HepG2 (cell line): ENCODE measurements around the gene UGP2. TPM values are rescaled to one million over a fixed set of nuclear protein-coding genes. Genes with fewer than 3 reads are reported as not detected.

Experiments used
- BCL6 ChIP-seq: IDR thresholded peaks from 2 replicates; pipeline ENCODE4 v1.6.1; 2016; ENCODE audit warnings: missing genetic modification reagents, missing compliant biosample characterization
- CBFB ChIP-seq: sonication (generic); formaldehyde crosslinking; IDR thresholded peaks from 2 replicates; pipeline ENCODE4 v1.4.0; 2020; ENCODE audit warnings: missing genetic modification reagents
- DNMT3B ChIP-seq: conservative IDR thresholded peaks from 2 replicates; pipeline ENCODE4 v1.6.1; 2016; ENCODE audit warnings: missing biosample characterization, control low read depth
- EP300 ChIP-seq, 3 experiments: sonication (generic) in 1 of 3; formaldehyde crosslinking in 1 of 3; IDR thresholded peaks; 2 replicates each; pipeline versions ENCODE4 v1.5.1 to v1.6.1; 2011 to 2020; ENCODE audit warnings: low read depth in 2 of 3, low read length in 2 of 3, borderline replicate concordance in 1 of 3, improper control_type of control experiment in 1 of 3, mild to moderate bottlenecking in 1 of 3, missing genetic modification reagents in 1 of 3, moderate library complexity in 1 of 3
- FOXA1 ChIP-seq, 2 experiments: fragments of 450-650 bp in 1 of 2; sonication (generic) in 1 of 2; formaldehyde crosslinking in 1 of 2; IDR thresholded peaks; 2 replicates each; pipeline versions ENCODE4 v1.4.0 to v1.6.1; 2016 to 2020; ENCODE audit warnings: missing genetic modification reagents in 1 of 2
- FOXA3 ChIP-seq: IDR thresholded peaks from 2 replicates; pipeline ENCODE4 v1.6.1; 2016; ENCODE audit warnings: missing genetic modification reagents, missing compliant biosample characterization
- GTF3A ChIP-seq: sonication (generic); formaldehyde crosslinking; conservative IDR thresholded peaks from 2 replicates; pipeline ENCODE4 v1.4.0; 2020; ENCODE audit warnings: mild to moderate bottlenecking, missing genetic modification reagents
- JUND ChIP-seq: sonication (generic); formaldehyde crosslinking; IDR thresholded peaks from 2 replicates; pipeline ENCODE4 v1.8.0; 2022; ENCODE audit warnings: mild to moderate bottlenecking, missing genetic modification reagents
- NFATC3 ChIP-seq: sonication (generic); formaldehyde crosslinking; IDR thresholded peaks from 2 replicates; pipeline ENCODE4 v1.5.1; 2020; ENCODE audit warnings: mild to moderate bottlenecking, missing genetic modification reagents
- NFE2 ChIP-seq: sonication (generic); formaldehyde crosslinking; IDR thresholded peaks from 2 replicates; pipeline ENCODE4 v1.4.0; 2020; ENCODE audit warnings: missing genetic modification reagents
- NR1H2 ChIP-seq: sonication (generic); formaldehyde crosslinking; IDR thresholded peaks from 2 replicates; pipeline ENCODE4 v1.8.1; 2022; ENCODE audit warnings: low read depth, missing genetic modification reagents, borderline replicate concordance
- NR2C2 ChIP-seq: sonication (generic); formaldehyde crosslinking; IDR thresholded peaks from 2 replicates; pipeline ENCODE4 v1.4.0; 2020; ENCODE audit warnings: missing genetic modification reagents, mild to moderate bottlenecking, moderate library complexity, borderline replicate concordance
- RFXAP ChIP-seq: sonication (generic); formaldehyde crosslinking; IDR thresholded peaks from 2 replicates; pipeline ENCODE4 v1.4.0; 2020; ENCODE audit warnings: missing genetic modification reagents, borderline replicate concordance
- SUZ12 ChIP-seq: fragments of 150-350 bp; IDR thresholded peaks from 2 replicates; pipeline ENCODE4 v1.6.1; 2014; ENCODE audit warnings: low read depth, low read length
- ZNF557 ChIP-seq: sonication (generic); formaldehyde crosslinking; IDR thresholded peaks from 2 replicates; pipeline ENCODE4 v1.4.0; 2020; ENCODE audit warnings: missing genetic modification reagents
- ZNF605 ChIP-seq: sonication (generic); formaldehyde crosslinking; IDR thresholded peaks from 2 replicates; pipeline ENCODE4 v1.8.0; 2022; ENCODE audit warnings: mild to moderate bottlenecking, missing genetic modification reagents
- ZNF839 ChIP-seq: sonication (generic); formaldehyde crosslinking; IDR thresholded peaks from 2 replicates; pipeline ENCODE4 v1.4.0; 2020; ENCODE audit warnings: missing genetic modification reagents, mild to moderate bottlenecking, borderline replicate concordance
- ZSCAN22 ChIP-seq: sonication (generic); formaldehyde crosslinking; IDR thresholded peaks from 2 replicates; pipeline ENCODE4 v1.4.0; 2020; ENCODE audit warnings: mild to moderate bottlenecking, missing genetic modification reagents
- polyA plus RNA-seq, 8 experiments: library from polyadenylated mRNA; depleted of rRNA in 3 of 8; stranded (reverse) in 7 of 8; unstranded in 1 of 8; fragments of >200 nt; fragmentation: Illumina TruSeq in 4 of 8; extraction: Trizol in 4 of 8; gene quantifications; 2 replicates each; pipeline versions ENCODE4 v1.2.1 to v1.2.3, GENCODE V29; 2011 to 2016; ENCODE audit warnings: low read depth in 4 of 8, missing spikeins in 1 of 8, mixed read lengths in 1 of 8; ENCODE audit not compliant: insufficient read depth in 1 of 8
- total RNA-seq, 5 experiments: library from RNA; depleted of rRNA; stranded (reverse); fragments of >200 nt; fragmentation: Illumina TruSeq; extraction: Trizol; gene quantifications; 2 replicates each; pipeline ENCODE4 v1.2.3, GENCODE V29; 2016; ENCODE audit warnings: low read depth in 1 of 5
- TF ChIP-seq, protein P1 (sequence below): sonication (generic); formaldehyde crosslinking; IDR thresholded peaks from 2 replicates; pipeline ENCODE4 v1.4.0; 2020; ENCODE audit warnings: missing genetic modification reagents
- TF ChIP-seq, protein P2 (sequence below): sonication (generic); formaldehyde crosslinking; IDR thresholded peaks from 2 replicates; pipeline ENCODE4 v1.4.0; 2020; ENCODE audit warnings: missing genetic modification reagents
- TF ChIP-seq, protein P3 (sequence below): IDR thresholded peaks from 2 replicates; pipeline ENCODE4 v1.6.1; 2012; ENCODE audit warnings: low read depth, low read length, improper control_type of control experiment

The UGP2 gene
- total and polyA plus RNA-seq, 2 of the 13 experiments (the other 11 are each of a cell fraction or from before 2014, with no cell fraction given), result 96.0 to 134 TPM

DNA sequence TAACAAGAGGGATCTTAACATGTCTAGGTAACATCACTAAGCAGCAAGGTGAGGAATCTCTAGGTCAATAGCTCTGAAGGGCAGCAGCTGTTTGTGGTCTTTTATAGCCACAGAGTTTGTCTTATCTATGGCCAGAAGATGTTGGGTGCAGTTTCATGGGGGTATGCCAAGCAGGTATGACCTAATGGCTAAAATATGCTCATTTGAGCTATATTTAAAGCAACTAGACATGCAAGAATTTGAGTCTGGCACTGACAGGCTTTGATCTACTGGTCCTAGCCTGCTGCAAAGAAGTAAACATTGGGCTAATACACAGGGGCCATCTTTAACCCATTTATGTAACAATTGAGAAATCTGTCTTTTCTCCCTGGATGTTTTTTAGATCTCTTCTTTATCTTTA is 13.9 kb upstream of the UGP2 start (continued):
- TF ChIP-seq NFATC3 (no peak), CBFB (CRISPR knock-in tag) (no peak), RFXAP (no peak), ZNF839 (CRISPR knock-in tag) (no peak), ZNF605 (peak; percentile 47; the same call in 1 of the 2 replicates), FOXA3 (CRISPR knock-in tag) (peak; percentile 88), EP300 (IDR thresholded peaks at IDR 0.05; ENCODE audit: low read depth in 2 of 2, low read length in 2 of 2) (peak in 1 of 2 experiments; percentile 86; a peak in 2 of 4 replicates), EP300 (CRISPR knock-in tag; IDR thresholded peaks at IDR 0.05; ENCODE audit: borderline replicate concordance) (no peak), BCL6 (CRISPR knock-in tag) (peak; percentile 86), NR1H2 (CRISPR knock-in tag) (no peak), ZNF557 (no peak), JUND (CRISPR knock-in tag) (peak; percentile 96), GTF3A (CRISPR knock-in tag) (no peak), DNMT3B (CRISPR knock-in tag) (0 out of 2 replicates have a peak, but pooled peaks have one; percentile 69), NFE2 (CRISPR knock-in tag) (no peak), SUZ12 (no peak), NR2C2 (no peak), FOXA1 (IDR thresholded peaks at IDR 0.05) (no peak), FOXA1 (CRISPR knock-in tag; IDR thresholded peaks at IDR 0.05) (no peak; the same call in 1 of the 2 replicates), ZSCAN22 (CRISPR knock-in tag) (no peak)
- TF ChIP-seq, protein P1, sequence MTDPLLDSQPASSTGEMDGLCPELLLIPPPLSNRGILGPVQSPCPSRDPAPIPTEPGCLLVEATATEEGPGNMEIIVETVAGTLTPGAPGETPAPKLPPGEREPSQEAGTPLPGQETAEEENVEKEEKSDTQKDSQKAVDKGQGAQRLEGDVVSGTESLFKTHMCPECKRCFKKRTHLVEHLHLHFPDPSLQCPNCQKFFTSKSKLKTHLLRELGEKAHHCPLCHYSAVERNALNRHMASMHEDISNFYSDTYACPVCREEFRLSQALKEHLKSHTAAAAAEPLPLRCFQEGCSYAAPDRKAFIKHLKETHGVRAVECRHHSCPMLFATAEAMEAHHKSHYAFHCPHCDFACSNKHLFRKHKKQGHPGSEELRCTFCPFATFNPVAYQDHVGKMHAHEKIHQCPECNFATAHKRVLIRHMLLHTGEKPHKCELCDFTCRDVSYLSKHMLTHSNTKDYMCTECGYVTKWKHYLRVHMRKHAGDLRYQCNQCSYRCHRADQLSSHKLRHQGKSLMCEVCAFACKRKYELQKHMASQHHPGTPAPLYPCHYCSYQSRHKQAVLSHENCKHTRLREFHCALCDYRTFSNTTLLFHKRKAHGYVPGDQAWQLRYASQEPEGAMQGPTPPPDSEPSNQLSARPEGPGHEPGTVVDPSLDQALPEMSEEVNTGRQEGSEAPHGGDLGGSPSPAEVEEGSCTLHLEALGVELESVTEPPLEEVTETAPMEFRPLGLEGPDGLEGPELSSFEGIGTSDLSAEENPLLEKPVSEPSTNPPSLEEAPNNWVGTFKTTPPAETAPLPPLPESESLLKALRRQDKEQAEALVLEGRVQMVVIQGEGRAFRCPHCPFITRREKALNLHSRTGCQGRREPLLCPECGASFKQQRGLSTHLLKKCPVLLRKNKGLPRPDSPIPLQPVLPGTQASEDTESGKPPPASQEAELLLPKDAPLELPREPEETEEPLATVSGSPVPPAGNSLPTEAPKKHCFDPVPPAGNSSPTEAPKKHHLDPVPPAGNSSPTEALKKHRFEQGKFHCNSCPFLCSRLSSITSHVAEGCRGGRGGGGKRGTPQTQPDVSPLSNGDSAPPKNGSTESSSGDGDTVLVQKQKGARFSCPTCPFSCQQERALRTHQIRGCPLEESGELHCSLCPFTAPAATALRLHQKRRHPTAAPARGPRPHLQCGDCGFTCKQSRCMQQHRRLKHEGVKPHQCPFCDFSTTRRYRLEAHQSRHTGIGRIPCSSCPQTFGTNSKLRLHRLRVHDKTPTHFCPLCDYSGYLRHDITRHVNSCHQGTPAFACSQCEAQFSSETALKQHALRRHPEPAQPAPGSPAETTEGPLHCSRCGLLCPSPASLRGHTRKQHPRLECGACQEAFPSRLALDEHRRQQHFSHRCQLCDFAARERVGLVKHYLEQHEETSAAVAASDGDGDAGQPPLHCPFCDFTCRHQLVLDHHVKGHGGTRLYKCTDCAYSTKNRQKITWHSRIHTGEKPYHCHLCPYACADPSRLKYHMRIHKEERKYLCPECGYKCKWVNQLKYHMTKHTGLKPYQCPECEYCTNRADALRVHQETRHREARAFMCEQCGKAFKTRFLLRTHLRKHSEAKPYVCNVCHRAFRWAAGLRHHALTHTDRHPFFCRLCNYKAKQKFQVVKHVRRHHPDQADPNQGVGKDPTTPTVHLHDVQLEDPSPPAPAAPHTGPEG (CRISPR knock-in tag), result no peak
- TF ChIP-seq, protein P2, sequence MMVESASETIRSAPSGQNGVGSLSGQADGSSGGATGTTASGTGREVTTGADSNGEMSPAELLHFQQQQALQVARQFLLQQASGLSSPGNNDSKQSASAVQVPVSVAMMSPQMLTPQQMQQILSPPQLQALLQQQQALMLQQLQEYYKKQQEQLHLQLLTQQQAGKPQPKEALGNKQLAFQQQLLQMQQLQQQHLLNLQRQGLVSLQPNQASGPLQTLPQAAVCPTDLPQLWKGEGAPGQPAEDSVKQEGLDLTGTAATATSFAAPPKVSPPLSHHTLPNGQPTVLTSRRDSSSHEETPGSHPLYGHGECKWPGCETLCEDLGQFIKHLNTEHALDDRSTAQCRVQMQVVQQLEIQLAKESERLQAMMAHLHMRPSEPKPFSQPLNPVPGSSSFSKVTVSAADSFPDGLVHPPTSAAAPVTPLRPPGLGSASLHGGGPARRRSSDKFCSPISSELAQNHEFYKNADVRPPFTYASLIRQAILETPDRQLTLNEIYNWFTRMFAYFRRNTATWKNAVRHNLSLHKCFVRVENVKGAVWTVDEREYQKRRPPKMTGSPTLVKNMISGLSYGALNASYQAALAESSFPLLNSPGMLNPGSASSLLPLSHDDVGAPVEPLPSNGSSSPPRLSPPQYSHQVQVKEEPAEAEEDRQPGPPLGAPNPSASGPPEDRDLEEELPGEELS, result peak; percentile 77
- TF ChIP-seq, protein P3, sequence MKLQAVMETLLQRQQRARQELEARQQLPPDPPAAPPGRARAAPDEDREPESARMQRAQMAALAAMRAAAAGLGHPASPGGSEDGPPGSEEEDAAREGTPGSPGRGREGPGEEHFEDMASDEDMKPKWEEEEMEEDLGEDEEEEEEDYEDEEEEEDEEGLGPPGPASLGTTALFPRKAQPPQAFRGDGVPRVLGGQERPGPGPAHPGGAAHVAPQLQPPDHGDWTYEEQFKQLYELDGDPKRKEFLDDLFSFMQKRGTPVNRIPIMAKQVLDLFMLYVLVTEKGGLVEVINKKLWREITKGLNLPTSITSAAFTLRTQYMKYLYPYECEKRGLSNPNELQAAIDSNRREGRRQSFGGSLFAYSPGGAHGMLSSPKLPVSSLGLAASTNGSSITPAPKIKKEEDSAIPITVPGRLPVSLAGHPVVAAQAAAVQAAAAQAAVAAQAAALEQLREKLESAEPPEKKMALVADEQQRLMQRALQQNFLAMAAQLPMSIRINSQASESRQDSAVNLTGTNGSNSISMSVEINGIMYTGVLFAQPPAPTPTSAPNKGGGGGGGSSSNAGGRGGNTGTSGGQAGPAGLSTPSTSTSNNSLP, result no peak
